ENCODE results near the gene A1CF.

Gene A1CF

DNA sequence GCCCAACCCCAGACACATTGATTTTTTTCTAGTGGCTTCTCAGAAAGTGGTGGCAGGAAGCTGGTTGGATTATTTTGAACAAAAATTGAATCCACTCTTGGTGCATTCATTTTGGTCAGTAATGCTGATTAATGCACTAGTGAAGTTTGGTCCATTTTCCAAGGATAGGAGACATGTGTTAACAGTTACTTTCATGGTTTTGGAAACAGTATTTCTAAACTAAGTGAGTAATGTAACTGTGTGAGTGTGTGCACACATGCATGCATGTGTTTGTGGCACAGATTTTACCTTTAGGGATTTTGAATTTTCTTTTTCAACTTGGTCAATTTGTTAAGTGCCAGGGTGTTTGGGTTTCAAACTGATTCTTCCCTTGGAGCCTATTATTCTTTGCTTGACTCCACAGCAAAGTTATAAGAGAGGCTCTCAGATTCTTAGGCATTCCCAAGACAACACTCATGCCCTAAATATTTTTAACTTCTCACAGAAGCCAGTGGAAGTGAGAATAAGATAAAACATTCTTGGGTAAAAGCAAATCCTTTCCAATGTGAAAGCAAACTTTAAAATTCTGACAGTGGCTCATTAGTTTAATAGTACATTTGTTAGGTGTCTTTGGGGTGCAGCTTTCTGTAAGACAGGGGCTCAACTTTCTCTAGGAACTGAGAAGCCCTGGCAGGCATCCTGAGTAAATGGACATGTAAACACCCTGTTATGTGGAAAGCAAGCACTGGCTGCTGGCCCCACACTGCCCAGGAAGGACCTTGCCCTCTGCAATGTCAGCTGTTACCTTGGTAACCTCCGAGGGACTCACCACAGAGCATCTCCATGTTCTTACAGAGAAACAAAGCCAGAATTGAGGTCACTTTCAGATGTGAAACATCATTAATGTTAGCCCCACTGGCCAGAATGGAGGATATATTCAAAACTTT is 77.3 kb downstream of the A1CF start:
- H3K9me3 Mint-ChIP-seq: no peaks in the 10 kb centered on the region
- no peaks in the 10 kb centered on the region for H3K4me1 Mint-ChIP-seq
- no peak for TF ChIP-seq CTCF (IDR thresholded peaks at IDR 0.05)
- no peak for DNase-seq
- no peaks in the 10 kb centered on the region for H3K36me3 Mint-ChIP-seq (ENCODE audit: low read depth)
- no peak overlapping the region for H3K27ac Mint-ChIP-seq
- no peak overlapping the region for H3K4me3 Mint-ChIP-seq
- H3K27me3 Mint-ChIP-seq (ENCODE audit: low read depth, poor library complexity): no peaks in the 10 kb centered on the region

- Mint-ChIP-seq H3K4me3 (no peak overlapping the region), H3K36me3 (ENCODE audit: low read depth) (no peaks in the 10 kb centered on the region), H3K4me1 (no peaks in the 10 kb centered on the region), H3K27ac (no peak overlapping the region), H3K9me3 (no peaks in the 10 kb centered on the region), H3K27me3 (ENCODE audit: low read depth, poor library complexity) (no peaks in the 10 kb centered on the region)
- no peak for DNase-seq
- no peak for TF ChIP-seq CTCF (IDR thresholded peaks at IDR 0.05)
Measured at GRCh38 chr10:50805981-50806622, 79.3 kb downstream of the A1CF start.

DNA sequence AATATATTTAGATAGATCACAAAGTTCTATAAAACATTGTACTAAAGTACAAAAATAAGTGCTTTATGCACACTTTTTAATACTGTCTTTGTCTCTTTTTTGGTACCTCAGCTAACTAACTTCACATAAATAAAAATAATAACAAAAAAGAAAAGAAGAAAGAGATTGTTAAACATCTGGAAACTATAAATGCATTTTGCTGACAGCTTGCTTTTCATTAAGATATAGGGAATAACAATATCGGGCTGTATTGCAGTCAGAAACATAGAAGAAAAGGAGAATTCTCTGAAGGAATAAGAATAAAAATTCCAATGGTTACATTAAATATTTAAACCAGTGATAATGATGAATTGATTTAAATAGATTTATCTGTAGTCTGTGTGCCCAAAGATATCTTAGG is 85.8 kb downstream of the A1CF start:
- Mint-ChIP-seq H3K4me3 (no peak overlapping the region), H3K9me3 (no peaks in the 10 kb centered on the region), H3K36me3 (ENCODE audit: low read depth) (no peaks in the 10 kb centered on the region), H3K27ac (no peak overlapping the region), H3K4me1 (no peaks in the 10 kb centered on the region), H3K27me3 (ENCODE audit: low read depth, poor library complexity) (no peaks in the 10 kb centered on the region)
- DNase-seq: no peak
- TF ChIP-seq CTCF (IDR thresholded peaks at IDR 0.05): no peak

DNA sequence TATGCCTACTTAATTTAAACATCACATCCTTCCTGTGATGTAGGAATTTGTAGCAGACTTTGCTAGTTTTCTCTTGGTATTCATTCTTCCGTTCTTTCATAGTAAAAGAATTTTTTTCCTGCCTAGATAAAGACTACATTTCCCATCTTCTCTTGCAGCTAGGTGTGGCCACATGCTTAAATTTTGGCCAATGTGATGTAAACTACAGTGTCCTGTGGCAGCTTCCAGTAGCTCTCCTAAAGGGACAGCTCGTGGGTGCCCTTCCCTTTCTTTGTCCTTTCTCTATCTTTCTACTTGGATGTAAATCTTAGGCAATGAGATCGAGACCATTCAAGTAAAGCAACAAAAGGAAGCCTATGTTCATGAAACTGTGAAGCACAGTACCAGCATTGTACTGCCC is 87.1 kb downstream of the A1CF start:
- H3K9me3 Mint-ChIP-seq: no peaks in the 10 kb centered on the region
- H3K4me3 Mint-ChIP-seq: no peak overlapping the region
- TF ChIP-seq CTCF (IDR thresholded peaks at IDR 0.05): no peak
- no peaks in the 10 kb centered on the region for H3K4me1 Mint-ChIP-seq
- no peak overlapping the region for H3K27ac Mint-ChIP-seq
- no peaks in the 10 kb centered on the region for H3K36me3 Mint-ChIP-seq (ENCODE audit: low read depth)
- DNase-seq: no peak
- no peaks in the 10 kb centered on the region for H3K27me3 Mint-ChIP-seq (ENCODE audit: low read depth, poor library complexity)

- Mint-ChIP-seq H3K9me3 (no peaks in the 10 kb centered on the region), H3K36me3 (ENCODE audit: low read depth) (no peaks in the 10 kb centered on the region), H3K4me3 (no peak overlapping the region), H3K27ac (no peak overlapping the region), H3K4me1 (no peaks in the 10 kb centered on the region), H3K27me3 (ENCODE audit: low read depth, poor library complexity) (no peaks in the 10 kb centered on the region)
- DNase-seq: no peak
- no peak for TF ChIP-seq CTCF (IDR thresholded peaks at IDR 0.05)
Measured at GRCh38 chr10:50796693-50797092, 88.7 kb downstream of the A1CF start.
